HL-60/S4 (cell line): ENCODE measurements around the gene KAT2A.

Source experiments
- in situ Hi-C: fragments of 300-500 bp; cut with MboI; formaldehyde crosslinking; loops from 2 replicates; pipeline ENCODE4 v1.14.3; 2022; ENCODE audit warnings: low sequenced_read_pairs

KAT2A gene

GRCh38 chr17:42068979-42069378 is 52.2 kb downstream of the KAT2A start:
- in situ Hi-C loops = no loop called here

- in situ Hi-C loops = no loop called here
Measured at GRCh38 chr17:42067371-42068091, 53.6 kb downstream of the KAT2A start.

GRCh38 chr17:42065201-42065600 is 56.0 kb downstream of the KAT2A start:
- in situ Hi-C loops = no loop called here
